GM11168 (cell line): ENCODE data around the gene KCNE2.
"Not testable (repeated sequence)": the region's sequence is repeated elsewhere in the genome, so short reads cannot be mapped to it uniquely, and the experiment has no call there.

Experiments used
- in situ Hi-C: fragments of 300-500 bp; cut with MboI; formaldehyde crosslinking; loops from one replicate; pipeline ENCODE4 v1.12.0; 2022; ENCODE audit warnings: low sequenced_read_pairs; ENCODE audit not compliant: unreplicated experiment

Gene KCNE2

DNA sequence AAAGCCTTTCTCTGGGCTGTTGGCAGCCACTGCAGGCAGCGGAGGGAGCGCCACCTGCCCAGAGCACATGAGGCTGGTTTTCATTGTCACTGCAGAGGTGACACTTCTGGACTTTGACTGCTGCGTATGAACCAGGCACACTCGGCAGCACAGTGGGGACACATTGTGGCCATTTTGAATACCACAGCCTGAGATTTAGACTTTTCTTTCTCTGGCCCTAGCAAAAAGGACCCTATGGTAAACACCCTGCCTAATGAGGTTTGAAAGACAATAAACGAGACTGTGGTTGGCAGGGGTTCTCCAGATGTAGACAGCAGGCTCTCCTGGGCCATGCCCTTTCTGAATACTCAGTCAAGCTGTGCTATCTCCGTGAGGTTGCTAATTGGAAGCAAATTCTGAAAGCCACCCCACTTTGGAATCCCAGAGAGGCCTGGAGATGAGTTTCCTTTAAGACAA lies 12.0 kb upstream of the KCNE2 start:
- in situ Hi-C loops: no loop called here

DNA sequence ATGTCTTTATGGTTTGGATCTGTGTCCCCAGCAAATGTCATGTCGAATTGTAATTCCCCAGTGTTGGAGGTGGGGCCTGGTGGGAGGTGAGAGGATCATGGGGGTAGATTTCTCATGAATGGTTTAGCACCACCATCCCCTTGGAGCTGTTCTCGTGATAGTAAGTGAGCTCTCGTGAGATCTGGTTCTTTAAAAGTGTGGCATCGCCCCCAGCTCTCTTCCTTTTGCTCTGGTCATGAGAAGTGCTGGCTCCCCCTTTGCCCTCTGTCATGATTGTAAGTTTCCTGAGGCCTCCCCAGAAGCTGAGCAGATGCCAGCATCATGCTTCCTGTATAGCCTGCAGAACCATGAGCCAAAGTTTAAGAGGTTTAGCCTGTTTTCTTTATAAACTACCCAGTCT lies 11.2 kb upstream of the KCNE2 start:
- in situ Hi-C loops: no loop called here

DNA sequence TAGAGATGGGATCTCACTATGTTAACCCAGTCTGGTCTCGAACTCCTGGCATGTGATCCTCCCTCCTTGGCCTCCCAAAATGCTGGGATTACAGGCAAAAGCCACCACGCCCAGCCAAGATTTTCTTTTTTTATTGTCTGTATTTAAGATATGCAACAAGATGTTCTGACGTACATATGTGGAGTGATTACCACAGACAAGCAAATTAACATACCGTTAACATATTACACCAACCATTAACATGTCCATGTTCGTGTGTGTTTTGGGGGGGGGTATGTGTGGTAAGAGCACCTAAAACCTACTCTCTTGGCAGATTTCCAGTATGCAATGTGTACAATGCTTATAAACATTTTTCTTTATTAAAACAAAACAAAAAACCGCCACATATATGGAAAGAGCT lies 10.6 kb upstream of the KCNE2 start:
- in situ Hi-C loops: no loop called here

DNA sequence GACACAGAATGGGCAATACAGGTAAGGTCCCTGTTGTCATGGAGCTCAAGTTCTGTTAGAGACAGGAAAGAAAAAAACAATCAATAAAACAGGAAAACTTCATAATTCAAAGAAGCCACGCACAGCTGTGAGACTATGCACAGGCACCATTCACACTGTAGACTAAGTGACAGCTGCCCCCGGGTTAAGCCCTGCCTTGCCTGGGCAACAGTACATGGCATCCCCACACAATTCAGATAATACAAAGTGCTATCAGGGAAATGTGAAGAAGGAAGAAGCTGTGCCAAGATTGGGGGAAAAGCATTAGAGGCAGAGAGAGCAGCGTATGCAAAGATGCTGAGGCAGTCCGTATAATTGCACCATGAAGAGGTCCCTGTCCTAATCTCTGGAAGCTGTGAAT lies 9.0 kb upstream of the KCNE2 start:
- in situ Hi-C loops: no loop called here

DNA sequence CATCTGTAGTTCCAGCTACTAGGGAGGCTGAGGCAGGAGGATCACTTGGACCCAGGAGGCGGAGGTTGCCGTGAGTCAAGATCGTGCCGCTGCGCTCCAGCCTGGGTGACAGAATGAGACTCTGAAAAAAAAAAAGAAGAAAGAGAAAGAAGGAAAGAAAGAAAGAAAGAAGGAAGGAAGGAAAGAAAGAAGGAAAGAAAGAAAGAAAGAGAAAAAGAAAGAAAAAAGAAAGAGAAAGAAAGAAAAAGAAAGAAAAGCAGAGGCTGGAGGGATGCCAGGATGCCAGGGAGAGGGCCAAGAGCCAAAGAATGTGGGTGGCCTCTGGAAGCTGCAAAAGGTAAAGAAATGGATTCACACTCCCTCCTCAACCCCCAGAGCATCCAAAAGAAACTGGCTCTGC lies 8.2 kb upstream of the KCNE2 start:
- in situ Hi-C loops: no loop called here

DNA sequence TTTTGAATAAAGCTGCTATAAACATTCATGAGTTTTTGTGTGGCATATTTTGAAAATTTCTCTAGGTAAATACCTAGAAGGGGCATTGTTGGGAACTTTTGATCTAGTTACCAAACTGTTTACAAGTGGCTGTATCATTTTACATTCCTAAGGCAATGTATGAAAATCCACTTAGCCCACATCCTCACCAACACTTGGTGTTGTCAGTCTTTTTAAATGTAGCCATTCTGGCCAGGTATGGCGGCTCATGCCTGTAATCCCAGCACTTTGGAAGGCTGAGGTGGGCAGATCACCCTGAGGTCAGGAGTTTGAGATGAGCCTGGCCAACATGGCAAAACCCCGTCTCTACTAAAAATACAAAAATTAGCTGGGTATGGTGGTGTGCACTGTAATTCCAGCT lies 5.9 kb upstream of the KCNE2 start:
- in situ Hi-C loops: no loop called here

DNA sequence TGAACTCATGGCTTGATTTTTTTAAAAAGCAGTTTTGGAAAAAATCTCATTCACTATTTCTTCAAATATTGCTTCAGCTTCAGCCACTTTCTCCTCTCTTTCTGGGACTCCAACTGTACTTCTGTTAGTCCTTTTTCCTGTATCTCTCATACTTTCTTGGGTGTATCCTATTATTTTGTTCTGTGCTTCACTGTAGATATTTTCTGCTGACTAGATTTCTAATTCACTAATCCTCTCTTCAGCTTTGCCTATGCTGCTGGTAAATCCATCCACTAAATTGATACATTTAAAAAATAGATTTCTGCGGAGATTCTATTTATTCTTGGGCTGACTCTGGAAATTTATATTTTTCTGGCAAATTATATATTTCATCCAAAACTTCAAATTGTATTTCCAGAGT lies 4.9 kb upstream of the KCNE2 start:
- in situ Hi-C loops: no loop called here

DNA sequence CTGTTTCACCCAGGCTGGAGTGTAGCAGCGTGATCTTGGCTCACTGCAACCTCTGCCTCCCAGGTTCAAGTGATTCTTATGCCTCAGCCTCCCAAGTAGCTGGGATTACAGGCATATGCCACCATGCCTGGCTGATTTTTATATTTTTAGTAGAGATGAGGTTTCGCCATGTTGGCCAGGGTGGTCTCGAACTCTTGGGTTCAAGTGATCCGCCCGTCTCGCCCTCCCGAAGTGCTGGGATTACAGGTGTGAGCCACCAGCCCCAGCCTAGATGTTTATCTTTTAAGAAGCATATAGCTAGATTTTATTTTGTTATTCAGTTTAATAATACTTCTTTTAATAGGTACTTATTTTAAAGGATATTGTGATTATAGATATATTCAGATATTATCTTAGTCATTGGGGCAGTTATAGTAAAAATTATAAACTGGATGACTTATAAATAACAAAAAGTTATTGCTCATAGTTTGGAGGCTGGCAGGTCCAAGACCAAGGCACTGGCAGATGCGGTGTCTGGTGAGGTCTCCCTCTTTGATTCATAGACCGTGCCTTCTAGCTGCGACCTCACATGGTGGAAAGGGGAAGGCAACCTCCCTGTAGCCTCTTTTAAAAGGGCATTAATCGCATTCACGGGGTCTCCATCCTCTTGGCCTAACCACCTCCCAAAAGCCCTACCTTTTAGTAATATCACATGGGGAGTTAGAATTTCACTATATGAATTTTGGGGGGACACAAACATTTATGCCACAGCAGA lies 3.1 kb upstream of the KCNE2 start:
- in situ Hi-C loops: no loop called here

DNA sequence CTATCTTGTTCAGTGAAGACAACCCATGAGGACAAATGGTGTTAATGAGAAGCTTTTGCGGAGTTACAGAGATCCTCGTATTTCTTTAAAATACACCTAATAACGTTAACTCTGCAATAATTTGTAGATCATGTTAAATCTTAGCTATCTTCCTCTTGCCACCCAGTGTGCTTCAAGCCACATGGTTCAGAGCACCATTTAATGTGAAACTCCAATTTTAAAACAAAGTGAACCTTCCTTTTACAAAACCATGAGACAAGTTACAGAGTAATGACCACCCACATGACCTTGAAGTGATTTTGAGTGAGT lies 1.7 kb upstream of the KCNE2 start:
- in situ Hi-C loops: no loop called here

DNA sequence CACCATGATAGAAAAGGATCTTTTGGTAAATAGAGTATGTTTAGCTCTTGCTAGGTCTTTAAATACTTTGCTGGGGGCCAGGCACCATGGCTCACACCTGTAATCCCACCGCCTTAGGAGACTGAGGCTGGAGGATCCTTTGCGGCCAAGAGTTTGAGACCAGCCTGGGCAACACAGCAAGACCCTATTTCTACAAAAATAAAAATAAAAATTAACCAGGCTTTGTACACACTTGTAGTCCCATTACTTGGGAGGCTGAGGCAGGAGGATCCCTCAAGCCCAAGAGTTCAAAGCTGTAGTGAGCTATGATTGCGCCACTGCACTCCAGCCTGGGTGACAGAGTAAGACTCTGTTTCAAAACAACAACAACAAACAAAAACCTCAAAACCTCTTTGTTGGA lies 1.1 kb upstream of the KCNE2 start:
- in situ Hi-C loops: no loop called here

DNA sequence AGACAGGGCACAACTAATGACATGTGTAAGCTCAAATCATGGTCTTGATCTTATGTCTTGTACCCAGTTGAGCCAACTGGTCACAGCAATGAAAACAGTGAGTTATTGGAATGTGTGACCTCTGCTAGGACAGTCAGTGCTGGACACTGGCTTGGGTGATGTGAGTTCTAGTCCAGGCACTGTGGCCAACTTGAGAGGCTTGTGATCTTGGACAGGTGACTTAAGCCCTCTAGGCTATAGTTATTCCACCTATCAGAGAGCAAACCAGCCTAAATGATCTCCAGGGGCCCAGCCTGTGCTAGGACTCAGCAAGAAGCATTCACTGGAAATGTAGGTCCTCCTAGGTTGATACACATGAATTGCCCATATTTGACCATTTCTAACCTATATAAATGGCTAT lies 1.1 kb downstream of the KCNE2 start:
- in situ Hi-C loops: no loop called here

DNA sequence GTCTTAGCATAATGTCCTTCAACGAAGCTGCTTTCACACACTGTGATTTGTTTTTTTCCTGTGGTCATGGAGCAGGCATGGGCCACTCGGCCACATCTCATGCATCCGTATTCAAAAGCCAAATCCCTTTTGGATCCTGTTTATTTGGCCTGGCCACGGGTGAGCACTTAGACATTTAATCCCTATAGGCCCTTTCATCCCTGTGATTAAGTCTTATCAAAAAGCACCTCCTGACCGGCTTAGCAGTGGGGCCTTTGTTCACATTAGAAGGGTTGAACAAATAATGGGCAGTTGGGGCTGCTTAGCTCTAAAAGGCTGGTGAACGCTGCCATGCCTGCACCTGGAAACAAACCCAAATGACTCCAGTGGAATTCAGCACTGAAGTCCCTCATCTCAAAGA lies 2.0 kb downstream of the KCNE2 start:
- in situ Hi-C loops: no loop called here

DNA sequence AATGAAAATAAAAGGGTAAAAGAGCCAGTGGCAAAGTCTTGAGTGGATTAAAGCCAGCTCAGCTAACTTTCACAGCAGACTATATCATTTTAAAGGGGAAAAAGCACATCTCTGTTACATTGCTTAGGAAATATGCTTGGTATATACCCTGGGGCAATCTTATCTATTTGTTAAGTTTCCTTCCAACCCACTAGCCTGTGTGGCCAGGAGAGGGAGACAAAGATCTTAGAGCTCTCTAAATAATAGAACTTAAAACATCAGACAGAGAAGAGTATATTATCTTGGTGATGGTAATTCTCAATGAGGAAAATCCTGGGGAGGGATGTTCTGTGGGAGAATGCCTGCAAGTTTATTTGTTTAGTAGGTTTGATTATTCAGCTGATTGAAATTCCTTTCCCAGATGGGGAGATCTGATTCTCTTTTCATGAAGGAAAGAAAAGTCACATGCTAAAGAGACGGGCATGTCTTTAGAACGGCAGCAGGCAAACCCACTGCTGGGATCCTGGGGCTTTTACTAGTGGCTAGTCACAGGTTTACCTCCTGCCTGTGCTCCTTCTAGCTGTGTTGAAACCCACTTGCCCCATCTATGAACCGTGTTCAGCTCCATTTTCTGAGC lies 3.6 kb downstream of the KCNE2 start:
- in situ Hi-C loops: no loop called here

DNA sequence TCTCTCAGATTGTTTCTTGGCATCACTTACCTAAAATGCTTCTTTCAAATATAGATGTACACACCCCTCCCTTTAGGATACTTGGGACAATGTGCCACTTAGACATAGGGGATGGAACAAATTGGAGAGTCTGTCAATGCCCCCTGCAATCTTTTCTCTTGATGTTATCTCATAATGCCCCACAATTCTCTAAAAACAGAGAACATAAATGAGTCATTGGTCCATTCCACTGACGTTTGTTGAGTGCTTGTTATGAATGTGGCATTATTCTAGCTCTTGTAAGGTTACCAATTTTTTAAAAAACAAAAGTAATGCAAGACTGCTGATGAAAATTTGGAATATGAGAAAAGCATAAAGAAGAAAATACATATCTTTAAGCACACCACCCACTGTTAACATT lies 5.9 kb downstream of the KCNE2 start:
- in situ Hi-C loops: no loop called here

DNA sequence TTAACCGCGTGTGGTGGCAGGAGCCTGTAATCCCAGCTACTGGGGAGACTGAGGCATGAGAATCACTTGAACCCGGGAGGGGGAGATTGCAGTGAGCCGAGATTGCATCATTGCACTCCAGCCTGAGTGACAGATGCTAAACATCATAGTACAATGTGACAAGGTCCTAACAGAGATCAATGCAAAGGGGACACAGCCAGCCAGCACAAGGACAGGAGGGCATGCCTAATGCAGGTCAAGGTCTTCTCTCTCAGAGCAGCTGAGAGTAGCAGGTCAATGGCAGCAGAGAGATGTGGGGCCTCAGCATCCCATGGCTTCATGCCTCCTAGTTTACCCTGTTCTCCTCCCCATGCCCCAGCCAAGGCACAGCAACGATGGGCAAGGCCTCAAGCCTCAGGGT lies 8.5 kb downstream of the KCNE2 start:
- in situ Hi-C loops: no loop called here

DNA sequence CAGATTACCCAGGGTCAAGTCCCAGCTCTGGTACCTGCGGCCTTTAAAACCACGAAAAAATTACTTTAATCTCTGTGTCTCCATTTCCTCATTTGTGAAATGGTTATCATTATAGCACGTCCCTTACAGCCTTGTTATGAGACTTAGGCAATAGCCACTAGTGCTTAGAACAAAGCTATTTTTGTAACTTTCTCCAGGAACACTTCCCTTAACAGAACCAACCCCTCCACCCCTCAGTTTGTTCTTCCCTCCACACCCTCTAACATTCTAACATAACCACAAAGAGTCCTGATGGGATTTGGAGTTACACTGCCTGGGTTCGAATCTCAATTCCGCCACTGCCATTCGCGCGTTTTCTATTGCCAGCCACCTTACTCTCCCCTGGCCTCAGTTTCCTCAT lies 10.7 kb downstream of the KCNE2 start:
- in situ Hi-C loops: not testable (repeated sequence)

DNA sequence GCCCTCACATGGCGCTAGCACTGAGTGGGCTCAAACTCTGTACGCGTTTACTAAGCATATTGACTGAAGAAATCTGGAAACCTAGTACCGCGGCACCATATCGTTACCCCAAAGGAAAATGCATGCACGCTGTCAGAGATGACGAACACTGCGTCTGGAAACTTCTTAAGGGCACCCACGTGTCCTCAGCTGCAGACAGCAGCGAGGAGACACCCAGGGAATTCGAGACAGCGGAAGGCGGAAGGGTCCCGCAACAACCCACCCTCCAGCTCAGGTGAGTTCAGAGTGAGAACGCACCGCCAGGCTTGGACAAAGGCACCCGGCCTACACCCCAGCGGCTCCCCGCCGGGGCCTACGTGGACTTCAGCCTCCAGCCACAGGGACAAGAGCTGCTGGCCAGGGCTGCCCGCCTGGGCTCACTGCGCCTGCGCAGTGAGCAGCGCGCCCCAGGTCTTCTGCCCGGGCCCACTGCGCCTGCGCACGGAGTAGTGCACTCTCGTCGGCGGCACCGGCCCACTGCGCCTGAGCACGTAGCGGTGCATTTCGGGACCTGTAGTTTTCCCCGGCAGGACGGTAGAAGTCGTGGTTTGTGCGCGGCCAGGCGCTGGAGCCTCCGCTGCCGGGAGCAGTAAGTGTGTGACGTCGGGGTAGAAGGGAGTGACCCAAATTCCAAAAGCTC lies 11.3 kb downstream of the KCNE2 start, which contains the start of gene SMIM11:
TSS of gene SMIM11 (plus strand) at position 568 of the 679 bp plus-strand sequence. CDS start 3,998 bp downstream, outside the sequence.
- in situ Hi-C loops: not testable (repeated sequence)

DNA sequence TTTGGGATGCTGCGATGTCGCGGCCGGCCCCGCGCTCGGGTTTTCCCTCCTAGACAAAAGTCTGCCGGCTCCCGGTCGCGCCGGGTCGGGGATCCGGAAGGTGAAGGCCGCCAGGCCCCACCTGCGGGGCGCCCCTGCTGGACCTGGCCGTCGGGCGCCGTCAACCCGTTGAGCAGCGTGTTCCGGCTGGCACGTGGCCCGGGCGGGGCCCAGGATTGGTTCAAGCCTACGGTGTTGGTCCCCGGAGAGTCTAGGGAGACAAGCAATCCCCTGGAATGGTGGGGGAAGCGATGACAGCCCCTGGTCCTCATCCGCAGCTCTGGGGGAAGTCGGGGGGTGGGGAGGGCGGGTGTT lies 11.8 kb downstream of the KCNE2 start:
- in situ Hi-C loops: not testable (repeated sequence)

DNA sequence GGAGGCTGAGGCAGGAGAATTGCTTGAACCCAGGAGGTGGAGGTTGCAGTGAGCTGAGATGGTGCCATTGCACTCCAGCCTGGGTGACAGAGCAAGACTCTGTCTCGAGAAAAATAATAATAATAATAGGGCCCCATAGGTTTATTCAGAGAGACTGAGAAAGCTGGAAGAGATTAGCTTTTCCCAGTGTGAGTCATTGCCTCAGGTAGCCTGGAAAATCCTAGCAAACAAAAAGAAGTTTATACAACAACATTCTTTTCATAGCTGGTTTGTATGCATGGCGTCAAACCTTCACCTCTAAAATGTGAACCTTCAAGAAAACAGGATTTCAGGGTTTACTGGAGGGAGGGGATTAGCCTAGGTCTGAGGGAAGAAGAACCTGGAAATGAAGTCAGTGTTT lies 19.3 kb downstream of the KCNE2 start:
- in situ Hi-C loops: not testable (repeated sequence)

DNA sequence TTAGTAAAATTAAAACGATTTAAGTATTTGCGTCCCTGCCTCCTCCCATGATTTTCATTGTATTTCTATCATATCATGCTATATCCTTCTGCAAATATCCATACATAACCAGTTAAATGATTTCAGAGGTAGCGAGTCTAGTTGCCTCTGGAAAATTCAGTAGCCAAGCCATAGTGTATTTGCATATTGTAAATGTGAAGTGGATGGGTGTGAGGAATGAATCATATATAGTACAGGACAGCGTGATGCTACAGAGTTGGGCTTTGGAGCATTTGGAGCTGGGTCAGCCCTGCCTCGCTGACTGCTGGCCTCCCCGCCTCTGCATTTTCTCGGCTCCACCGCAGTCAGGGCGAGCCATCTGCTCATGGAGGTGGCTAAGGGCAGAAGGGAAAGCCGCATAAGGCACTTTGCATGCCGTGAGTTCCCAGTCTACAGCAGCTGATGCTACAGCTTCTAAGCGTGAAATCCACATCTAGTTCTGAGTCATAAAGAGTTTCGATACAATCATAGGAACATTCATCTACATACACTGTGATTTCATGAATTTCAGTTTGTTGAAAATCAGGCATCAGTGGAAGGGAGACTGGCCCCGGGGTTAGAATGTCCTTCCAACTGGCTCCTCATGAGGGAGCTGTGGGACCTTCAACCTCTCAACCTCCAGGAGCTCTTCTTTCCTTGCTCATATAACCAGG lies 20.1 kb downstream of the KCNE2 start:
- in situ Hi-C loops: not testable (repeated sequence)

DNA sequence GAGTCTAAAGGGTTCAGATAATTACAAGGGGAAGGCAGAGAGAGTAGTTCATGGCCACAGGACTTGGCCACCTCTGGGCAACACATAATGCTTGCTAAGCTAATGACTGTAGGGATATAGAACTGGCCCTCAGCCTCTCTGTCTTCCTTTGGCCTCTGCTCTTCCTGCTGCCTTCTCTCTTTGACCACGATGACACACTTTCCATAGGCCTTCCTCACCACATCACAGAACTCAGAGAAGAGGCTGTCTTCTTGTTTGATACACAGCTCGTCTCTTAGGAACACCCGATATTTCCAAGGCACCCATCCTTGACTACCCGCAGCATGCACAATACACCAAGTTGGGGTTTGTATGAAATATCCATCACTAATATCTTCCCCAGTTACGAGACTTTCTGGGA lies 36.7 kb downstream of the KCNE2 start:
- in situ Hi-C loops: not testable (repeated sequence)
